ENCODE results near the gene DSCAML1. TPM values are rescaled to one million over a fixed set of nuclear protein-coding genes. Genes with fewer than 3 reads are reported as not detected.

The DSCAML1 gene
- total RNA-seq, 4 donors from 2014 or later, result 0.20 to 1.1 (median 0.36) TPM

DNA sequence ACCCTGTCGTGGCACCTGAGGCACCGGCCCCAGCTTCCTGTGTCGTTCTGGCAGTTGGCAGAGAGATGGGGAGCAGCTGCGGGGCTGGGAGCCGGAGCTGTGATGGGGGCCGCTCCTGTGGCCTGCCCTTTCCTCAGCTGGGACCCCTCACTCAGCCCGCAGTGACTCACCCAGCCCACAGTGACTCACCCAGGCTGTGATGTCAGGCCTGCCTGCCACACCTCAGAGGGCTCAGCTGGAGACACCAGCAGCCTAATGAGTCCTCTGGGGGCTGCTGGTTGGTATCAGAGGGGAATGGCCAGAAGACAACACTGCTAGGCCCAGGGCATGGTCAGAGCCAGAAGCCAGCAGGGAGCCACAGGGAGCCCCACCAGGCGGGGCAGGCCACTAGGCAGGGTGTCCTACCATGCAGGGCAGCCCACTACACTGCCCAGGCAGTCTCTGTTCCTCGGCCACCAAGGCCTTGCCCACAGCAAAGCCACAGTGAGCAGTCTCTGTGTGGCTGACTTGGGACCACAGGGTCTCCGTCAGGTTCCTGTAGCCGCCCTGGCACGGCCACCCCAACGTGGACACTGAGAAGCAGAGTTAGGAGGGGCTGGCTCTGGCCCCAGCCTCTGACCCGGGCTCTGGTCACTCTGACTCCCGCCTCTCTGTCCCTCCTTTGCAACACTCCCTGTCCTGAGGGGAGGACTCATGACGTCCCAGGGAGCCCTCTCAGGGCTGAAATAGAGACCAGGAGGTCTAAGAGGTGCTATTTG is 31.8 kb upstream of the DSCAML1 start:
- DNase-seq (ENCODE audit: low spot score in 2 of 2), result no peak
- Histone ChIP-seq H3K4me3 (no peak overlapping the region), H3K27ac (peak overlapping the region in 1 of 4 donors; percentile 34), H3K9me3 (no peaks in the 10 kb centered on the region), H3K4me1 (peaks cover 0 to 20% (median 10%) of the 10 kb centered on the region in 4 donors), H3K27me3 (no peaks in the 10 kb centered on the region), H3K36me3 (no peaks in the 10 kb centered on the region)
- TF ChIP-seq EP300 (IDR thresholded peaks at IDR 0.05), result no peak
- TF ChIP-seq, protein P1, sequence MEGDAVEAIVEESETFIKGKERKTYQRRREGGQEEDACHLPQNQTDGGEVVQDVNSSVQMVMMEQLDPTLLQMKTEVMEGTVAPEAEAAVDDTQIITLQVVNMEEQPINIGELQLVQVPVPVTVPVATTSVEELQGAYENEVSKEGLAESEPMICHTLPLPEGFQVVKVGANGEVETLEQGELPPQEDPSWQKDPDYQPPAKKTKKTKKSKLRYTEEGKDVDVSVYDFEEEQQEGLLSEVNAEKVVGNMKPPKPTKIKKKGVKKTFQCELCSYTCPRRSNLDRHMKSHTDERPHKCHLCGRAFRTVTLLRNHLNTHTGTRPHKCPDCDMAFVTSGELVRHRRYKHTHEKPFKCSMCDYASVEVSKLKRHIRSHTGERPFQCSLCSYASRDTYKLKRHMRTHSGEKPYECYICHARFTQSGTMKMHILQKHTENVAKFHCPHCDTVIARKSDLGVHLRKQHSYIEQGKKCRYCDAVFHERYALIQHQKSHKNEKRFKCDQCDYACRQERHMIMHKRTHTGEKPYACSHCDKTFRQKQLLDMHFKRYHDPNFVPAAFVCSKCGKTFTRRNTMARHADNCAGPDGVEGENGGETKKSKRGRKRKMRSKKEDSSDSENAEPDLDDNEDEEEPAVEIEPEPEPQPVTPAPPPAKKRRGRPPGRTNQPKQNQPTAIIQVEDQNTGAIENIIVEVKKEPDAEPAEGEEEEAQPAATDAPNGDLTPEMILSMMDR (IDR thresholded peaks at IDR 0.05), result no peak
- TF ChIP-seq POLR2A (IDR thresholded peaks at IDR 0.05), result no peak
- 57 to 62% methylated on average over 9 to 13 of the region's 16 CpGs for WGBS, 2 donors

DNA sequence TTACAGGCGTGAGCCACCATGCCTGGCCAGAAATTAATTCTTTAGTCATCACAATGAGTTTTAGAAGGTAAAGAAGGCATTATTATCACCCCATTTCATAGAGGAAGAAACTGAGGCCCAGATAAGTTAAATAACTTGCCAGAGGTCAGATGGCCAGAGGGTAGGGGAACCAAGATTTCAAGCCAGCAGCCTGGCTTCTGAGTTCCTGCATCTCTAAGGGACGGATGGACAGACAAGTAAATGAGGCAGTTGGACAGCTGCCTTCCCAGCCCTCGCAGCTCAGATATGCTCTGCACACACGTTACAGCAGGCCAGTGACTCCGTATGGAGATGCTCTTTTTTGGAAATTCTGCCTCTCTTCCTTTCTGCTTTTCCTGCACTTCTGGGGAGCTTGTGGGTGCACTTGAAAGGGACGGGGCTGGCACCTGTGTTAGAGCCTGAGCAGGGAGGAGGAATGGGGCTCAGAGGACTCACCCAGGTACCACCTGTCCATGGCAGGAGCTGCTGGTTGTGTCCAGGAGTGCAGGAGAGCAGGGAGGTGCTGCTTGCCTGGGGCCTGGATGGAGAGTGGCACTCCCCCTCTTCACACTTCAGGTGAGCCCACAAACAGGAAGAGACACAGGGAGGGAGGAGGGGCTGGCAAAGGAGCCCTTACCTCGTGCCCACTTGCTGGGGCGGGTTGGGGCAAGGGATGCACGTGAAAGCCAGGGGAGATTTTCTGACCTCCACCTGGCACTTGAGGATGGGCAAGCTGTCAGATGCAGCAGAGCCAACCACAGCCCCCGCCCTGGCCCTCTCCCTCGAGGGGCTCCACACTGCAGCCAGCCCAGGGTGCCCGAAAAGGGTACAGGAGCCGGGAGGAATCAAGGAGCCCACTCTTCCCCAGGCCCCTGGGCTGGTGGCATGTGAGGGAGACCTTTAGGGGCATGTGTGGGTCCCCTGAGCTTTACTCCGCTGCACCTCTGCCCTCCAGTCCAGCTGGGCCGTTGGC is 30.8 kb upstream of the DSCAML1 start:
- H3K36me3 ChIP-seq, result no peaks in the 10 kb centered on the region
- H3K27me3 ChIP-seq, result no peaks in the 10 kb centered on the region
- 65 to 72% methylated on average over 11 to 15 of the region's 15 CpGs for WGBS, 2 donors
- no peak overlapping the region for H3K27ac ChIP-seq
- no peak overlapping the region for H3K4me3 ChIP-seq
- no peaks in the 10 kb centered on the region for H3K9me3 ChIP-seq
- peaks cover 0 to 28% (median 10%) of the 10 kb centered on the region in 4 donors for H3K4me1 ChIP-seq
- TF ChIP-seq EP300 (IDR thresholded peaks at IDR 0.05) (no peak), POLR2A (IDR thresholded peaks at IDR 0.05) (no peak)
- TF ChIP-seq, protein P1 (IDR thresholded peaks at IDR 0.05), result no peak
- no peak for DNase-seq (ENCODE audit: low spot score in 2 of 2)

DNA sequence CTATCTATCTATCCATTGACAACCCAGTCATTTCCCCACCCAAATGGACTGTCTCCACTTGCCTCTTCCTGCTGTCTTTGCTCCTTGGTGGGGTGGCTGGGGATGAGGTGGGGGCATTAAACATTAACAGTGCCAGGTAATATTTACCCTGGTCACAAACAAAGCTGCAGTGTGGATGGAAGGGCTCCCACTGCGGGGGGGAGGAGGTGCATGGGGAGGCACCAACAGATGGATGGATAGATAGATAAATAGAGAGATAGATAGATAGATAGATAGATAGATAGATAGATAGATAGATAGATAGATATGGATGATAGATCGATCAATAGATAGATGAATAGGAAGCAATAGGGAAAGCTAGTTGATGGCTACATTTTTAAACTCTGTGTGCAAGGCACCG is 29.8 kb upstream of the DSCAML1 start:
- H3K4me3 ChIP-seq, result no peak overlapping the region
- H3K27ac ChIP-seq, result no peak overlapping the region
- WGBS, 2 donors, result 89% methylated on average over 3 of the region's 3 CpGs
- no peaks in the 10 kb centered on the region for H3K9me3 ChIP-seq
- DNase-seq (ENCODE audit: low spot score in 2 of 2), result no peak
- H3K27me3 ChIP-seq, result no peaks in the 10 kb centered on the region
- TF ChIP-seq, protein P1 (IDR thresholded peaks at IDR 0.05), result no peak
- no peak for TF ChIP-seq POLR2A (IDR thresholded peaks at IDR 0.05)
- no peak for TF ChIP-seq EP300 (IDR thresholded peaks at IDR 0.05)
- H3K36me3 ChIP-seq, result no peaks in the 10 kb centered on the region
- peaks cover 0 to 28% (median 10%) of the 10 kb centered on the region in 4 donors for H3K4me1 ChIP-seq

DNA sequence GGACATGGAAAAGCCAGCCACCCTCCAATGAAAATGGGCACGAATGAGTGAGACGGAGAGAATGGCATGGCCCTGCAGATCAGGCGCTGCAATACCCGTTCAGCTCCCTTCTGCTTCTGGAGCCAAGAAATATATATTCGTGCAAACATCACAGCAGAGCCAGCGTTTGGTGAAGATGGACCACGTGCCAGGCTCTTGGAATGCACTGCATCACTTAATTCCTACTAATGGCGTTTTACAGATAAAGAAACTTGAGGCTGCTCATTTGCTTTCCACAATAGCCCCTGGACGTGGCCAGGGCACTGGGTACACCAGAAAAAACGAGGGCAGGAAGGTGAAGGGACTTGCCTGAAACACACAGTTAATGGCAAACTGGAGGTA is 29.2 kb upstream of the DSCAML1 start:
- DNase-seq (ENCODE audit: low spot score in 2 of 2), result no peak
- Histone ChIP-seq H3K27me3 (no peaks in the 10 kb centered on the region), H3K9me3 (no peaks in the 10 kb centered on the region)

More for the DNA sequence above, 29.2 kb upstream of the DSCAML1 start:
- Histone ChIP-seq H3K36me3 (no peaks in the 10 kb centered on the region), H3K27ac (no peak overlapping the region), H3K4me1 (peaks cover 0 to 28% (median 10%) of the 10 kb centered on the region in 4 donors), H3K4me3 (no peak overlapping the region)
- TF ChIP-seq POLR2A (IDR thresholded peaks at IDR 0.05) (no peak), EP300 (IDR thresholded peaks at IDR 0.05) (no peak)
- TF ChIP-seq, protein P1 (IDR thresholded peaks at IDR 0.05), result no peak
- WGBS, 2 donors, result 62 to 75% methylated on average over 10 of the region's 10 CpGs

Measured in tibial nerve (tissue), 4 donors.